ENCODE data around the gene CARD10.
A peak's percentile ranks its signal among the peaks of the same experiment; 100 is the strongest.

GRCh38 chr22:37549704-37550059, 30.5 kb upstream of the CARD10 start:
- no peak for TF ChIP-seq EZH2phosphoT487 (IDR thresholded peaks at IDR 0.05)
- TF ChIP-seq CTCF (IDR thresholded peaks at IDR 0.05): peak; percentile 15

Data from neural progenitor cell (in vitro differentiated cells).